Caki2 (cell line): ENCODE measurements around the gene SELENOT. TPM values are rescaled to one million over a fixed set of nuclear protein-coding genes. Genes with fewer than 3 reads are reported as not detected.
"Not testable (repeated sequence)": the region's sequence is repeated elsewhere in the genome, so short reads cannot be mapped to it uniquely, and the experiment has no call there.

Source experiments
- DNase-seq: peaks from one replicate; pipeline ENCODE4 v3.0.0-alpha.2; 2015; ENCODE audit warnings: low read depth
- in situ Hi-C: cut with HindIII; loops from 2 replicates; pipeline ENCODE4 v1.10.0; 2016; ENCODE audit warnings: low sequenced_read_pairs, low pct_unique_long_range_greater_than_20kb, mixed read lengths
- total RNA-seq: library from RNA; depleted of rRNA; stranded (reverse); fragments of >200 nt; shearing (Covaris generic); gene quantifications from 2 replicates; pipeline ENCODE4 v1.2.3, GENCODE V29; 2014; ENCODE audit warnings: low replicate concordance

SELENOT gene
- total RNA-seq, 1 experiment from 2014 or later, result 189 TPM

- in situ Hi-C loops, result no loop called here
Observed at GRCh38 chr3:150603980-150604319, 829 bp downstream of the SELENOT start.

GRCh38 chr3:150605998-150606641, 3.0 kb downstream of the SELENOT start:
- in situ Hi-C loops, result no loop called here
- no peak for DNase-seq

More at GRCh38 chr3:150603980-150604319, 829 bp downstream of the SELENOT start:
- DNase-seq, result no peak

- in situ Hi-C loops, result no loop called here
- DNase-seq, result no peak
Observed at GRCh38 chr3:150607267-150608065, 4.3 kb downstream of the SELENOT start.

GRCh38 chr3:150609988-150610387, 6.9 kb downstream of the SELENOT start:
- no peak for DNase-seq
- in situ Hi-C loops, result no loop called here

GRCh38 chr3:150610785-150611184, 7.7 kb downstream of the SELENOT start:
- in situ Hi-C loops, result no loop called here
- no peak for DNase-seq

GRCh38 chr3:150611666-150612065, 8.5 kb downstream of the SELENOT start:
- DNase-seq, result no peak
- in situ Hi-C loops, result no loop called here

- in situ Hi-C loops, result no loop called here
- no peak for DNase-seq
Observed at GRCh38 chr3:150612494-150612893, 9.4 kb downstream of the SELENOT start.

GRCh38 chr3:150613034-150613433, 9.9 kb downstream of the SELENOT start:
- in situ Hi-C loops, result no loop called here

GRCh38 chr3:150613709-150614480, 10.8 kb downstream of the SELENOT start:
- in situ Hi-C loops, result no loop called here
- DNase-seq, result no peak

More at GRCh38 chr3:150613034-150613433, 9.9 kb downstream of the SELENOT start:
- DNase-seq, result no peak

GRCh38 chr3:150620002-150620689, 17.0 kb downstream of the SELENOT start:
- DNase-seq, result no peak
- in situ Hi-C loops, result no loop called here

GRCh38 chr3:150622955-150623354, 19.8 kb downstream of the SELENOT start:
- DNase-seq, in situ Hi-C loops: not testable (repeated sequence)

GRCh38 chr3:150623945-150624344, 20.8 kb downstream of the SELENOT start:
- DNase-seq, result no peak

GRCh38 chr3:150626148-150626930, 23.2 kb downstream of the SELENOT start:
- in situ Hi-C loops, result no loop called here
- no peak for DNase-seq

More at GRCh38 chr3:150623945-150624344, 20.8 kb downstream of the SELENOT start:
- in situ Hi-C loops, result no loop called here

GRCh38 chr3:150627557-150627956, 24.4 kb downstream of the SELENOT start:
- DNase-seq, result no peak
- in situ Hi-C loops, result no loop called here

- no peak for DNase-seq
- in situ Hi-C loops, result no loop called here
Observed at GRCh38 chr3:150631515-150632221, 28.5 kb downstream of the SELENOT start.

- in situ Hi-C loops, result no loop called here
Observed at GRCh38 chr3:150635076-150635475, 32.0 kb downstream of the SELENOT start.

GRCh38 chr3:150635526-150635925, 32.4 kb downstream of the SELENOT start:
- in situ Hi-C loops, result no loop called here
- no peak for DNase-seq

More at GRCh38 chr3:150635076-150635475, 32.0 kb downstream of the SELENOT start:
- DNase-seq, result no peak
